ENCODE measurements around the gene RIC8B.
A peak's percentile ranks its signal among the peaks of the same experiment; 100 is the strongest.
"Not testable (repeated sequence)": the region's sequence is repeated elsewhere in the genome, so short reads cannot be mapped to it uniquely, and the experiment has no call there.

RIC8B gene

GRCh38 chr12:106914796-106915634 is 140.5 kb downstream of the RIC8B start:
- no peak for DNase-seq (ENCODE audit: low read depth, low spot score)
- in situ Hi-C loops (cut with HindIII; ENCODE audit: low sequenced_read_pairs): no loop called here

GRCh38 chr12:106915635-106916026 is 141.1 kb downstream of the RIC8B start:
- TF ChIP-seq CTCF (IDR thresholded peaks at IDR 0.05; ENCODE audit: low read depth, low read length): no peak
- DNase-seq (ENCODE audit: low read depth, low spot score): no peak
- in situ Hi-C loops (cut with HindIII; ENCODE audit: low sequenced_read_pairs): no loop called here
- H3K4me3 ChIP-seq (ENCODE audit: low read depth, low read length): no peak overlapping the region

More at GRCh38 chr12:106914796-106915634, 140.5 kb downstream of the RIC8B start:
- TF ChIP-seq CTCF (IDR thresholded peaks at IDR 0.05; ENCODE audit: low read depth, low read length): no peak
- no peak overlapping the region for H3K4me3 ChIP-seq (ENCODE audit: low read depth, low read length)

- in situ Hi-C loops (cut with HindIII; ENCODE audit: low sequenced_read_pairs): no loop called here
- no peak for DNase-seq (ENCODE audit: low read depth, low spot score)
Observed at GRCh38 chr12:106917503-106917902, 143.0 kb downstream of the RIC8B start.

GRCh38 chr12:106918746-106919145 is 144.3 kb downstream of the RIC8B start:
- peak; percentile 21 for DNase-seq (ENCODE audit: low read depth, low spot score)
- H3K4me3 ChIP-seq (ENCODE audit: low read depth, low read length): no peak overlapping the region
- in situ Hi-C loops (cut with HindIII; ENCODE audit: low sequenced_read_pairs): no loop called here
- peak; percentile 70 for TF ChIP-seq CTCF (IDR thresholded peaks at IDR 0.05; ENCODE audit: low read depth, low read length)

More at GRCh38 chr12:106917503-106917902, 143.0 kb downstream of the RIC8B start:
- no peak for TF ChIP-seq CTCF (IDR thresholded peaks at IDR 0.05; ENCODE audit: low read depth, low read length)
- no peak overlapping the region for H3K4me3 ChIP-seq (ENCODE audit: low read depth, low read length)

GRCh38 chr12:106919910-106920544 is 145.5 kb downstream of the RIC8B start:
- H3K4me3 ChIP-seq (ENCODE audit: low read depth, low read length): no peak overlapping the region
- peak; percentile 59 for TF ChIP-seq CTCF (IDR thresholded peaks at IDR 0.05; ENCODE audit: low read depth, low read length)
- DNase-seq (ENCODE audit: low read depth, low spot score): peak; percentile 65
- in situ Hi-C loops (cut with HindIII; ENCODE audit: low sequenced_read_pairs): no loop called here

GRCh38 chr12:106921976-106922375 is 147.5 kb downstream of the RIC8B start:
- DNase-seq (ENCODE audit: low read depth, low spot score); H3K4me3 ChIP-seq (ENCODE audit: low read depth, low read length); in situ Hi-C loops (cut with HindIII; ENCODE audit: low sequenced_read_pairs): not testable (repeated sequence)

- DNase-seq (ENCODE audit: low read depth, low spot score); H3K4me3 ChIP-seq (ENCODE audit: low read depth, low read length); in situ Hi-C loops (cut with HindIII; ENCODE audit: low sequenced_read_pairs): not testable (repeated sequence)
Observed at GRCh38 chr12:106923594-106923993, 149.1 kb downstream of the RIC8B start.
